Activated CD4-positive, CD25-positive, alpha-beta regulatory T cell treated with anti-CD3 and anti-CD28 coated beads, Interleukin-2, amount 50 U/mL, for 24 hours (primary cell): ENCODE measurements around the gene CDADC1.
"Not testable (repeated sequence)": the region's sequence is repeated elsewhere in the genome, so short reads cannot be mapped to it uniquely, and the experiment has no call there.

ENCODE experiments used
- ATAC-seq, 2 donors: fragments of 150-1000 bp; cut with Tn5 transposase; one replicate each; pipeline ENCODE4 v1.10.0; 2021; ENCODE audit warnings: mild to moderate bottlenecking in 1 of 2, moderate library complexity in 1 of 2

The CDADC1 gene

DNA sequence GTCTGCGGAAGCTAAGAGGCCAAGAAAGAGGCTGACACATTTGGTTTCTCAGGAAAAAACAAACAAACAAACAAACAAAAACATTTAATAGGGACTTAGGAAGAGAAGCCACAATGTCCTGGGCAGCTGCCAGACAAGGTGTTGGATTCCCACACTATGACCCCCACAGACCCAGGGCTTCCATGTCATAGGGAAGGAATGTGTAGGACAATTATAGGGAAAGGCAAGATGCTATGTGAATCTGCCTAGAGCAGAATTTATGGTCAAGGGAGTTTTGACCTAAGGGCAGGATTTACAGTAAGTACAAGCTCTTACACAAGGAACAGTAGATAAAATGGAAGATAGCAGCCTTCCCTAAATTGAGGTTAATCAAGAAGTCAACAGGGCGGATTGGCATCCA is 9.1 kb upstream of the CDADC1 start:
- ATAC-seq: no peak

DNA sequence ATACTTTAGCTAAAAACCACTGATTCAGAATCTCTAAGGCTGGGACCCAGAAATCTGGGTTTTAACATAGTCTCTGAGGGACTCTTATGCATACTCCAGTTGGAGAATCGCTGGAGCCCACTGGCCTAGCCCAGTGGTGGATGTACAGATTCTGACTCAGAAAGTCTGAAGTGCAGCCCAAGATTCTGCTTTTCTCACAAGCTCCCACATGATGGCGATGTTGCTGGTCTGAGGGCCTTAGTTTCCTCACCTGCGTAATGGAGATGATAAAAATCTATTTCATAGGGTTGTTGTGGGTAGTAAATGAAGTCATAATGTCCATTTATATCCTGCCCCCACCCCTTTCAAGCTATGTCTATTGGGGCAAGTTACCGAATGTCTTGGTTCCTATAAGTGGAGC is 7.7 kb upstream of the CDADC1 start:
- ATAC-seq: peak; percentile 56 to 86

GRCh38 chr13:49241296-49241695 is 6.4 kb upstream of the CDADC1 start:
- no peak for ATAC-seq

DNA sequence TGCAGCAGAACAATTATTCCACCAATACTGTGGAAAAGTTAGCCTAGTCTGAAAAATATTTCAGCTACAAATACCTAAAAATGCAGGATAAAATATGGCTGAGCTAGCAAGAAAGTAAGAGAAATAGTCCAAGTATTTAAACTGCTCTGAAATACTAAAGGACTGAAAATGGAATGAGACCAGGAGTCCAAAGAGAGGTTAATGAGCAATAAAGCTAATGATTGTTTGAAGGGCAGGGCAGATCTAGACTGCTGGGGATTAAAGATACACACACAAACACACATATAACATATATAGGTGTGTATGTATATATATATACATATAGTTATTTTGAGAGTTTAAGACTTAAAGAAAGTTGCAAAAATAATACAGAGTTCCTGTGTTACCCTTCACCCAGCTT is 2.6 kb upstream of the CDADC1 start:
- ATAC-seq: no peak

DNA sequence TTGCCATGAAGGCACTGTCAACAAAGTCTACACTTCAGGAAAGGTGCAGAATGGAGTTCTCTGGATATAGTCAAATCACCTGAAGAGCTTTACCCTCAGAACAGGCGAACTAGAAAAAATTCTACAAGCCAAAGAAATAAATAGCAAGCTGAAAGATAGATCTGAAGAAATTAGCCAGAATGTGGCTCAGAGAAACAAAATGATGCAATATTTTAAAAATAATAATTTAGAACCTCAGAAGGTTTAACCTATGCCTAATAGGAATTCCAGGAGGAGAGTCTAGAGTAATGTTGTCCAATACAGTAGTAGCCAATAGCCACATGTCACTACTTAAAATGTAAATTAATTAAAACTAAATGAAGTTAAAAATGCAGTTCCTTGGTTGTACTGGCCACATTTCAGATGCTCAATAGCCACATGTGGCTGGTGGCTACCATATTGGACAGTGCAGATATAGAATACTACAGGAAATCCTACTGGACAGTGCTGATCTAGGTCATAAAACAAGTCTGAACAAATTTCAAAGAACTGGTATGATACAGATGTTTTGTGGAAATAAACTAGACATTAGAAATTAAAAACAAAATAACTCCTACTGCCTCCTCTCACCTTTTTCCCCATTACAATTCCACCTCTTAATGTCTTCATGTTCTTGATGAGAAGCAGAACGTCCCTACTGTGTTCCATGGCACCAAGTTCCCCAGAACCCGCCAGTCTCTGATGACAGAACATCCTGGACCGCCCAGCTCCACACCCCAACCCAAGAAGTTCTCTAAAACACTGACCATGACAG is 679 bp upstream of the CDADC1 start:
- ATAC-seq: peak in 1 of 2 donors; percentile 6

DNA sequence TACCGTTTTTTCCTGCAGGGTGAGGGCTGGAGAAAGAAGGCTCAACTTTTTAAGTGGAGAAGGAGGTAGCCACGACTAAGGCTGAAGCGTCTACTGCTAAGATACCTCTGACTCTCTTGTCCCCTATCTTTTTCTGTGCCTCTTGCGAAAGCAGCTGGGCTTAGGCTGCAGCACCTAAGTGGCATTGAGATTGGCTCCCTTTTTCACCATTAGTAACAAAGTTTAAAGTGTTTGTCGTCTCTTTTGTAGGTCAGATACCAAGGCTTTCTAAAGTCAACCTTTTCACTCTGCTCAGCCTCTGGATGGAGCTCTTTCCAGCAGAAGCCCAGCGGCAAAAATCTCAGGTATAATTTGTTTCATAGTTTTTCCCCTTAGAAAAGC is 887 bp downstream of the CDADC1 start:
- ATAC-seq: peak in 1 of 2 donors; percentile 6

- ATAC-seq: no peak
Measured at GRCh38 chr13:49251326-49251725, 3.6 kb downstream of the CDADC1 start.

DNA sequence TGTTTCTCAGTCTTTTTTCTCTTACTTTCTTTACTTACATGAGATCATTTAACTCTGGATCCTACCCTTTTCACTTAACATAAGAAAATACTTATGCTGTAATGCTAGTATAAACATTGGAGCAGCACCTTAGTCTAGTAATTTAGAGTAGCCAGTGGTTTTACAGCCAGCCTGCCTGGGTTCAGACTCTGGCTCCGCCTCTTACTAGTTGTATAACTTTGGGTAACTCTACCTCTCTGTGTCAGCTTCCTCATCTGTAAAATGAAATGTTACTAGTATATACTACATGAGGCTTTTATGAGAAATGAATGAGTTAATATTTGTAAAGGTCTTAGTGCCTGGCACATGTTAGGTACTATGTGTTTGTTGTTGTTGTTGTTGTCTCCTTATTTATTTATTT is 5.6 kb downstream of the CDADC1 start:
- no peak for ATAC-seq

- no peak for ATAC-seq
Measured at GRCh38 chr13:49254007-49254406, 6.3 kb downstream of the CDADC1 start.

- ATAC-seq: no peak
Measured at GRCh38 chr13:49256841-49257240, 9.1 kb downstream of the CDADC1 start.

DNA sequence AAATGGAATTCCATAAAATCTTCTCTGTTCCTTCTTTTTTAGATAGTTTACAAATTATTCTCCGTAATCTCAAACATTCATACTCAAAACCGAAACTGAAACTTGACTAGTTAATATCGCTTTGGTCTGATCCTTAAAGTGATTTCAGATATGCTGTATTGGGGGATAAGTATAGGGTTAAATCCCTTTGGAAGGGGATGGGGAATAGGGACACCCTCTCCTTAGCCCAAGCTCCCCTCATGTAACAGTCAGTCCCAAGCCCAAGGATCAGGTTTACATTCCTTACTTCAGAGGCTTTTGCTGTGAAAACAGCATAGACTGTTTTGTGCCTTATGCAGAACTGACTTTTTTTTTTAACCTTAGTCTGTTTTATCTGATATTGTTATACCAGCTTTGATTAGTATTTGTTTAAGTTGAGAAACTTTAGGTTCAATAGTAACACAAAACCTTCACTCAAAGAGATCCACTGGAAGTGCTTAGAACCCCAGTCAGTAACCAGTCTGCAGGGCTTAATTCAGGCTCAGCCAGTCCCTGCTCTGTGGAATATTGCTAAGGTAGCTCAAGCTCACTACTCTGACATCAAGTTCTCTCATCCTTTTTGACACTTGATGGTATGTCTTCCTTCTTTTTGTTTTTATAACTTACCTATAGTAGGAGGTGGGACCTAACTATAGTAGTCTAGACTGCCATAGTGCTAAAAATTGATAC is 10.5 kb downstream of the CDADC1 start:
- peak; percentile 38 to 49 for ATAC-seq

DNA sequence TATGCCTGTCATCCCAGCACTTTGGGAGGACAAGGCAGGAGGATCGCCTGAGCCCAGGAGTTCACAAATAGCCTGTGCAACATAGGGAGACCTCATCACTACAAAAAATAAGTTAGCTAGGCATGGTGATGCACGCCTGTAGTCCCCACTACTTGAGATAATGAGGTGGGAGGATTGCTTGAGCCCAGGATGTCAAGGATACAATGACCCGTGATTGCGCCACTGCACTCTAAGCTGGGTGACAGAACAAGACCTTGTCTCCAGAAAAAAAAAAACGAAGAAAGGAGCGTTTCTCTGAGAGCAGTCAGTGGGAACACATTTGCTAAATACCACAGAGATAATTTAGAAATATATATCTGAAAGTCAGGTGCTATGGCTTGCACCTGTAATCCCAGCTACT is 11.9 kb downstream of the CDADC1 start:
- ATAC-seq: no peak

GRCh38 chr13:49262634-49263033 is 14.9 kb downstream of the CDADC1 start:
- ATAC-seq: no peak

- no peak for ATAC-seq
Measured at GRCh38 chr13:49265822-49266221, 18.1 kb downstream of the CDADC1 start.

- peak in 1 of 2 donors; percentile 51 for ATAC-seq
Measured at GRCh38 chr13:49271264-49271663, 23.5 kb downstream of the CDADC1 start.

GRCh38 chr13:49272296-49272695 is 24.6 kb downstream of the CDADC1 start:
- no peak for ATAC-seq

- ATAC-seq: no peak
Measured at GRCh38 chr13:49278211-49278610, 30.5 kb downstream of the CDADC1 start.

DNA sequence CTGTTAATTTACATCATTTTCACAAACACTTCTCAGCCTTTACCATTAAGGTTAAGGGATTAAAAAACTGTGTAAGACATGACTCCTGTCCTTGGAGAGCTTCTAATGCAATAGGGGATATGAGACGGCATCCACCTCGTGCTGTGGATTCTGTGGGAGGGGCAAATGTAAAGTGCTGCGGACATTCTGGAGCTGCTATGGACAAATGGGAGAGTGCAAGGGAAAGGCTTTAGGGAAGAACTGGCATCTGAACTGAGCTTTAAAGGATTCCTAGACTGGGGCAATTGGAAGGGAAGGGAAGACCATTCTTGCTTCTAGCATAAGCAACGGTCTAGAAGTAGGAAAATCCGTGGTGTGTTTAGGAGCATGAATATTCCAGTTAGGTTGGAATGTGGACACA is 31.4 kb downstream of the CDADC1 start:
- no peak for ATAC-seq

DNA sequence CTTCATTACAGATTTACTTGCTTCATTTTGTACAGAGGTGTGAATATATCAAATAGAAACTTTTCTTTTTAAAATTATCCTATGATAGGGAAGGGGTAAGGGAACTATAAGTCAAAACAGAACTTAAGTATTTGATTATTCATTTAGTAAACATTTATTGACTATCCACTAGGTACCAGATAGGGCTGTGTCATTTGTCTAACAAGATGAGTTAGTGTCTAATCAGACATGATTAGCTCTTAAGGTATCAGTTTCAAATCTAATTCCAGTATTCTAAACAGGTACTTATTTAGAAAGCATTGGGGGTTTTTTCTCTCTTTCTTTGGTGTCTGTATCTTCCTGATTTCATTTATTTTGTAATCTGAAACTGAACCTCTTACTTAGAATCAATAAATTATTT is 32.2 kb downstream of the CDADC1 start:
- ATAC-seq: peak; percentile 68 to 77

GRCh38 chr13:49287995-49288394 is 40.3 kb downstream of the CDADC1 start:
- ATAC-seq: no peak

- no peak for ATAC-seq
Measured at GRCh38 chr13:49288458-49288857, 40.7 kb downstream of the CDADC1 start.

DNA sequence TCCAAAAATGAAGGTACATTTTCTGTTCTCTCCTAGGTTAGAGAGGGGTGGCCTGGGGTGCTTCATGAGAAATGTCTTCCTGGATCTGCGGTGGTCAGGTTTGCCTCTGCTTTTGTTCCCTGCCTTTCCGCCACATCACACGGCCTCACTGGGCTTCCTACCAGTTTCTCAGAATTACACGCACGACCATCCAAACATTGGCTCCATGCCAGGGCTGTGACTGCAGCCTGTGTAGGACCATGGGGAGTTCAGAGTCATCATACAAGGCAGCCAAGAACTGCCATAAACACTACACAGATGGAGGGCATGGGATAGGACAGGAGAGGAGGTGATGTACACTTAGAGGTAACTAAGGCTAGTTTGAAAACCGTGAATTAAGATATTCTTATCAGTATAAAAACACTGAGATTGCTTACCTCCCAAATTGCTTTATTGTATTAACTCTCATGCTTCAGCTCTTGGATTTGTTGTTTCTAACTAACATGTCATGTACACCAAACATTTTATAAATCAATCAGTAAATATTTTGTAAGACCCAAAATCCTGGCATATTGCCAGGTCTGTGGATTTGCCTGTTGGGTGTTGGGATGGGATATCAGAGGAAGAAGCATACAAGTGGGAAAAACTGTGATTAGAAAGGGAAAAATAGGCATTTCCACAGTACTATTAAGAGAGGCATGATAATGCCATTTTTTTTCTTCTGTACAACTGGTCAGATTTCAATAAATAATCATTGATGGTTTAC is 45.2 kb downstream of the CDADC1 start:
- ATAC-seq: no peak

DNA sequence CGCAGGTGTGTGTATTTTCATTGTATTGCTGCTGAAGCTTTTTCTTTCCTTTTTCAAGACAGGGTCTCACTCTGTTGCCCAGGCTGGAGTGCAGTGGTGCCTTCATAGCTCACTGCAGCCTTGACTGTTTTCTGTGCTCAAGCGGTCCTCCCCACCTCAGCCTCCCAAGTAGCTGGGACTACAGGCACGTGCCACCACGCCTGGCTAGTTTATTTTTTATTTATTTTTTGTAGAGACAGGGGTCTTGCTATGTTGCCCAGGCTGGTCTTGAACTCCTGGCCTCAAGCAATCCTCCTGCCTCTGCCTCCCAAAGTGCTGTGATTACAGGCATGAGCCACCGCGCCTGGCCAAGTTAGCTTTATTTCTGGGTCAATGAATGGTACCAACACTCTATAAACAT is 47.0 kb downstream of the CDADC1 start:
- not testable (repeated sequence) for ATAC-seq

DNA sequence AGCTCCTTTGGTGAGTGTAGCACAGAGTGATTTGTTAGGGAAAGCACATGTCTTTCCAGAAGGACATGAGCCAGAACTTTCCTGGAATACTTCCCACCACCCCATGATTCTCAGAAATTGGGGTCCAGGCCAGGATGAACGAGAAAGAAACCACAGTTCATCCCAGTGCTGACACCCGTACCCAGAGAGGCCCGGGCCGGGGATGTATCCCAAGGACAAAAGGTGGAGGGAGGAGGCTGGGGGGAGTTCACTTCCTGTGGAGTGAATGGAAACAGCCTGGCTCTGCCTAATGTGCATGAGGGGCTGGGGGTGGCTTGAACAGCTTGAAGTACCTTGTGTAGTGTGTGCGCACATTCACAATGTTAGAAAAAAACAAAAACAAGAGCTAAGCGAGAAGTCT is 47.5 kb downstream of the CDADC1 start:
- no peak for ATAC-seq
